Tongue (tissue), 1 donor: ENCODE results near the gene PPM1G. TPM values are rescaled to one million over a fixed set of nuclear protein-coding genes. Genes with fewer than 3 reads are reported as not detected.

Source experiments
- total RNA-seq: library from RNA; depleted of rRNA; stranded (reverse); fragments of >200 nt; gene quantifications from one replicate; pipeline ENCODE4 v1.2.3, GENCODE V29; 2014

Gene PPM1G
- total RNA-seq, 1 donor from 2014 or later: 41.3 TPM

Other genes starting within 250 kb of the PPM1G start
- gene ATRAID, start 197.6 kb downstream of the PPM1G start, total RNA-seq: 114 TPM
- gene SLC5A6, start 197.3 kb downstream of the PPM1G start, total RNA-seq: 26.1 TPM
- gene CAD, start 192.2 kb downstream of the PPM1G start, total RNA-seq: 33.7 TPM
- gene SLC30A3, start 146.5 kb downstream of the PPM1G start, total RNA-seq: not detected
- gene DNAJC5G, start 134.2 kb downstream of the PPM1G start, total RNA-seq: not detected
- gene TRIM54, start 127.2 kb downstream of the PPM1G start, total RNA-seq: 40.5 TPM
- gene UCN, start 101.1 kb downstream of the PPM1G start, total RNA-seq: not detected
- 34.6 TPM for gene MPV17, start 86.5 kb downstream of the PPM1G start, total RNA-seq
- gene GTF3C2, start 52.8 kb downstream of the PPM1G start, total RNA-seq: 30.3 TPM
- 21.2 TPM for gene EIF2B4, start 39.3 kb downstream of the PPM1G start, total RNA-seq
- 80.9 TPM for gene SNX17, start 39.0 kb downstream of the PPM1G start, total RNA-seq
- gene ZNF513, start 28.9 kb downstream of the PPM1G start, total RNA-seq: 9.4 TPM
- gene NRBP1, start 19.0 kb upstream of the PPM1G start, total RNA-seq: 93.0 TPM
- 6.2 TPM for gene KRTCAP3, start 32.8 kb upstream of the PPM1G start, total RNA-seq
- gene IFT172, start 80.2 kb upstream of the PPM1G start, total RNA-seq: 23.1 TPM
- gene FNDC4, start 85.6 kb upstream of the PPM1G start, total RNA-seq: 9.5 TPM
- not detected for gene GCKR, start 87.2 kb upstream of the PPM1G start, total RNA-seq
- gene ZNF512, start 173.5 kb upstream of the PPM1G start, total RNA-seq: 62.3 TPM
- 5.7 TPM for gene CCDC121, start 219.4 kb upstream of the PPM1G start, total RNA-seq
- gene GPN1, start 219.5 kb upstream of the PPM1G start, total RNA-seq: 24.3 TPM